A549 (cell line): ENCODE data around the gene GPATCH2. TPM values are rescaled to one million over a fixed set of nuclear protein-coding genes. Genes with fewer than 3 reads are reported as not detected.

Experiments
- ATAC-seq, 2 experiments: fragments of 200-7000 bp in 1 of 2; fragments of >200 bp in 1 of 2; cut with Nextera tagmentation in 1 of 2; cut with Tn5 transposase in 1 of 2; 3 replicates each; pipeline versions ENCODE4 v1.8.0 to v1.9.1; 2018 to 2020; ENCODE audit warnings: mild to moderate bottlenecking in 1 of 2, moderate library complexity in 1 of 2
- CTCF ChIA-PET: fragments of 300-600 bp; sonication (Branson Sonifier 250); formaldehyde crosslinking; extraction: SDS; loops from one replicate; lab custom pipeline; 2021; ENCODE audit warnings: antibody characterized with exemption, inconsistent platforms; lab: Yijun Ruan, JAX
- POLR2A ChIA-PET: fragments of 350-600 bp; formaldehyde crosslinking; extraction: SDS; loops from one replicate; lab custom pipeline; 2021; ENCODE audit warnings: antibody characterized with exemption, inconsistent platforms; lab: Yijun Ruan, JAX
- DNase-seq, 2 experiments: peaks; one replicate each; pipeline versions ENCODE4 v3.0.0 to v3.0.0-alpha.2; 2011 to 2016; ENCODE audit warnings: low read depth in 1 of 2, low spot score in 1 of 2
- FAIRE-seq: peaks from 2 replicates; lab custom pipeline; 2011; peaks lifted over from hg19 to GRCh38; lab: Jason Lieb, UNC
- H3K27ac ChIP-seq, 2 experiments: fragments of >200 bp; sonication (Bioruptor Twin); formaldehyde crosslinking; 3 replicates each; pipeline ENCODE4 v1.5.1; 2016 to 2017
- H3K4me1 ChIP-seq: fragments of >200 bp; sonication (Bioruptor Twin); formaldehyde crosslinking; 3 replicates; pipeline ENCODE4 v1.6.1; 2016
- H3K4me2 ChIP-seq: fragments of >200 bp; sonication (Bioruptor Twin); formaldehyde crosslinking; 3 replicates; pipeline ENCODE4 v1.6.1; 2016
- H3K4me3 ChIP-seq: fragments of >200 bp; sonication (Bioruptor Twin); formaldehyde crosslinking; 3 replicates; pipeline ENCODE4 v1.5.1; 2016
- H3K9me3 ChIP-seq: fragments of >200 bp; sonication (Bioruptor Twin); formaldehyde crosslinking; 3 replicates; pipeline ENCODE4 v1.6.1; 2016
- BCL3 ChIP-seq: fragments of >200 bp; sonication (Bioruptor Twin); formaldehyde crosslinking; IDR thresholded peaks from 3 replicates; pipeline ENCODE4 v1.6.1; 2016
- BHLHE40 ChIP-seq: IDR thresholded peaks from 2 replicates; pipeline ENCODE4 v1.6.1; 2012; ENCODE audit warnings: low read depth, low read length, inconsistent platforms
- EP300 ChIP-seq, 2 experiments: fragments of >200 bp; sonication (Bioruptor Twin); formaldehyde crosslinking; IDR thresholded peaks; 2 replicates in 1 of 2; 3 replicates in 1 of 2; pipeline ENCODE4 v1.6.1; 2016 to 2017
- FOSL2 ChIP-seq, 2 experiments: fragments of 450-650 bp in 1 of 2; fragments of >200 bp in 1 of 2; sonication (Bioruptor Twin) in 1 of 2; formaldehyde crosslinking; IDR thresholded peaks; 2 replicates each; pipeline versions ENCODE4 v1.5.0 to v1.6.1; 2016 to 2020; ENCODE audit warnings: mild to moderate bottlenecking in 1 of 2, moderate library complexity in 1 of 2
- HMGXB4 ChIP-seq: fragments of 250-450 bp; sonication (Bioruptor Pico); IDR thresholded peaks from 2 replicates; pipeline ENCODE4 v1.5.0; 2021; ENCODE audit warnings: mild to moderate bottlenecking, moderate library complexity, borderline replicate concordance
- HOXB5 ChIP-seq: fragments of 250-450 bp; sonication (Bioruptor Pico); IDR thresholded peaks from 2 replicates; pipeline ENCODE4 v1.5.0; 2020; ENCODE audit warnings: mild to moderate bottlenecking, moderate library complexity
- MAZ ChIP-seq: fragments of 150-350 bp; IDR thresholded peaks from 2 replicates; pipeline ENCODE4 v1.6.1; 2014; ENCODE audit warnings: antibody characterized with exemption, low read depth, low read length, borderline replicate concordance
- NR3C1 ChIP-seq: fragments of >200 bp; sonication (Bioruptor Twin); formaldehyde crosslinking; IDR thresholded peaks from 3 replicates; pipeline ENCODE4 v1.6.1; 2017
- PBX3 ChIP-seq: IDR thresholded peaks from 2 replicates; pipeline ENCODE4 v1.6.1; 2012
- PHF8 ChIP-seq: fragments of 200-600 bp; sonication (generic); IDR thresholded peaks from 2 replicates; pipeline ENCODE4 v1.6.1; 2016; ENCODE audit warnings: low read depth, mild to moderate bottlenecking, antibody characterized with exemption, moderate library complexity, borderline replicate concordance
- POLR2A ChIP-seq: IDR thresholded peaks from 2 replicates; pipeline ENCODE4 v1.6.1; 2012; ENCODE audit warnings: mild to moderate bottlenecking, low read length
- RAD21 ChIP-seq, 2 experiments: fragments of >200 bp in 1 of 2; sonication (Bioruptor Twin) in 1 of 2; formaldehyde crosslinking in 1 of 2; IDR thresholded peaks in 1 of 2; conservative IDR thresholded peaks in 1 of 2; 2 replicates in 1 of 2; 3 replicates in 1 of 2; pipeline ENCODE4 v1.6.1; 2012 to 2018; ENCODE audit warnings: inconsistent platforms in 1 of 2
- RARB ChIP-seq: fragments of 250-450 bp; sonication (Bioruptor Pico); IDR thresholded peaks from 2 replicates; pipeline ENCODE4 v1.8.0; 2021; ENCODE audit warnings: mild to moderate bottlenecking, moderate library complexity
- REST ChIP-seq: fragments of 200-600 bp; sonication (generic); IDR thresholded peaks from 2 replicates; pipeline ENCODE4 v1.6.1; 2016; ENCODE audit warnings: antibody characterized with exemption, mild to moderate bottlenecking, moderate library complexity
- RFX5 ChIP-seq: fragments of 450-650 bp; IDR thresholded peaks from 2 replicates; pipeline ENCODE4 v1.7.1; 2014; ENCODE audit warnings: antibody characterized with exemption, mild to moderate bottlenecking, moderate library complexity
- SMC3 ChIP-seq: fragments of >200 bp; sonication (Bioruptor Twin); formaldehyde crosslinking; IDR thresholded peaks from 3 replicates; pipeline ENCODE4 v1.6.1; 2018; ENCODE audit warnings: inconsistent platforms
- TFCP2L1 ChIP-seq: fragments of 250-450 bp; sonication (Bioruptor Pico); IDR thresholded peaks from 2 replicates; pipeline ENCODE4 v1.5.0; 2021; ENCODE audit warnings: mild to moderate bottlenecking
- ZFP36 ChIP-seq: fragments of 450-650 bp; IDR thresholded peaks from 2 replicates; pipeline ENCODE4 v1.6.1; 2014; ENCODE audit warnings: borderline replicate concordance; ENCODE audit not compliant: partially characterized antibody
- WGBS: methylation state at CpG from one replicate; pipeline ENCODE4 v1.1.6; 2017; ENCODE audit errors: missing lambda C conversion rate; 5-methylcytosine and 5-hydroxymethylcytosine counted together
- polyA plus RNA-seq, 4 experiments: library from polyadenylated mRNA; depleted of rRNA in 3 of 4; stranded (reverse); fragments of >200 nt; fragmentation: RNase III in 1 of 4; extraction: RNeasy Plus Mini Kit Qiagen cat#74134 plus additional on column Dnase treatment in 1 of 4; gene quantifications; 2 replicates in 3 of 4; 3 replicates in 1 of 4; pipeline ENCODE4 v1.2.3, GENCODE V29; 2011 to 2017
- TF ChIP-seq, protein P1 (sequence below): fragments of 150-350 bp; IDR thresholded peaks from 2 replicates; pipeline ENCODE4 v1.6.1; 2014; ENCODE audit warnings: low read depth, mild to moderate bottlenecking, low read length

The GPATCH2 gene
- polyA plus RNA-seq, 2 of the 4 experiments (the other 2 are of a cell fraction) = 10.8 to 18.6 TPM

DNA sequence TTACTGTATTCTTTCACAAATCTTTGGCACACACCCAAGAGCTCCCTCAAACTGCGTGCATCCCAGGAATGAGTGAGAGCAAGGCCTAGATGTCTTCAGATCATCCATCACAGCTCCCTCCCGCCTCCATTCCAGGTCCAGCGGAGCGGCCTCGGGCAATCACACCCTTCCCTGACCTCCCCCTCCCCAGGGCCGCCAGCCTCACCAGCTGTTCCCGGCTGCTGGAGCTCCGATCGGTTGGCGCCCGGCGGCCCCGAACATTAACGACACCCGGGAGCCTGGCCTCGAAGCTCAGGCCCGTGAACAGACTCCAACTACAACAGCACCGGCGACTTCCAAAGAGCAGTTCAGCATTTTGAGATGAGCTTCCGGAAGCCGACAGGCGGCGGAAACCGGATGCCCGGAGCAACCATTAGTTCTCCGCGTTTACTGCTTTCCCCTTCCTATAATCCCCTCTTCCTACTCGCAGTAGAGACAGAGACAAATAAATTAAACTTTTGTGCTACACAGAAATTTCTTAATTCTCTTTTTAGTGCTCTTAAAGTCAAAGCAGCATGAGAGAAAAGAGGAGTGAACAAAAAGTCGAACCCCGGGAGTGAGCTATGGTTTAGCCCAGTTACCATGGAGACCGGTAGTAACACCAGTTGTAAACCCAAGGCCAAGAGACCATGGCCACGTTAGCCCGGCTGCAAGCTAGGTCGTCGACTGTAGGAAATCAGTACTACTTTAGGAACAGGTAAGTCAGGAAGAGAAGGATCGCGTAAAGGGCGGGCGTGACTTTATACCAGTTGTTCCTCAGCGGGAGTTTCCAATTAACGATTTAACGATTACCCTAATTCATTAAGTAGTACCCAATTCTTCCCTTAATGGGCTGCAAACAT is at the start of gene GPATCH2, which contains the start of gene SPATA17 (continued):
- TF ChIP-seq RAD21 (conservative IDR thresholded peaks at IDR 0.05 in 1 of 2, IDR thresholded peaks at IDR 0.05 in 1 of 2) = no peak
- peak; percentile 92 for TF ChIP-seq PHF8
- no peak for TF ChIP-seq NR3C1
- 0 out of 3 replicates have a peak, but pooled peaks have one; percentile 3 for TF ChIP-seq SMC3
- no peak for TF ChIP-seq MAZ
- peak; percentile 9 for TF ChIP-seq ZFP36

DNA sequence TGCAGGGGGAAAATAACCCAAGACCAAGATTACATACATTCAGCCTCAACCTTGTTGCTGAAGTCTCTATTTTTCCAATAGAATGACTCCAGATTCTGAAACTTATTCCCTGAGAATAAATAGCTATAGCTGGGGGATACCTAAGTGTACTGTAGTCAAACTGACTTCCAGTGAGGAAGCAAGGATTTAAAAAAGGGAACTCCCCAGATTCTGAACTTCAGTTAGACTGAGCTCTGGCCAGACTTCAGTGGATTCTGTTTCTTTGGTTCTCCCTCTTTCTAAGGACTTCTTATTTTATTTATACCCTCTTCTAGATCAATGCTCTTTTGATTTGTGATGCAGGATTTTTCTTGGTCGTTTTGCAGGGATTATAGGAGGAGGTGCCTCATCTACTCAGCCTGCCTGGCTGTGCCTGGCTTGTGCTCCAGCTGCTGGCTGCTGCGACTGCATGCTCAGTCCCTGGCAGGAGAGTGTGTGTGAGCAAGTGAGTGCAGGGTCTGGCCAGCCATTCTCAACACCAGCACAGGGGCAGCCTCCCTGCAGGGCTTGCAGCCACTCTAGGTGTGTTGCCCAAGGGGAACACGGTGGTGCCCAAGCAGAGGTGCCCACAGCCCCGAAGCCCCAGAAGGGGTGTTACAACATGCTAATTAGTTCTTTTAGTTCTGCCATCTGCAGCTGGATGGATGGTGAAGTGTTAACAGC is 43.3 kb upstream of the GPATCH2 start:
- DNase-seq (no peak), FAIRE-seq (no peak), ATAC-seq (no peak)
- TF ChIP-seq, protein P1, sequence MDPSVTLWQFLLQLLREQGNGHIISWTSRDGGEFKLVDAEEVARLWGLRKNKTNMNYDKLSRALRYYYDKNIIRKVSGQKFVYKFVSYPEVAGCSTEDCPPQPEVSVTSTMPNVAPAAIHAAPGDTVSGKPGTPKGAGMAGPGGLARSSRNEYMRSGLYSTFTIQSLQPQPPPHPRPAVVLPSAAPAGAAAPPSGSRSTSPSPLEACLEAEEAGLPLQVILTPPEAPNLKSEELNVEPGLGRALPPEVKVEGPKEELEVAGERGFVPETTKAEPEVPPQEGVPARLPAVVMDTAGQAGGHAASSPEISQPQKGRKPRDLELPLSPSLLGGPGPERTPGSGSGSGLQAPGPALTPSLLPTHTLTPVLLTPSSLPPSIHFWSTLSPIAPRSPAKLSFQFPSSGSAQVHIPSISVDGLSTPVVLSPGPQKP = no peak
- TF ChIP-seq POLR2A = no peak
- TF ChIP-seq PBX3 = no peak
- TF ChIP-seq REST = no peak
- TF ChIP-seq HOXB5 (CRISPR knock-in tag) = no peak
- no peak for TF ChIP-seq BCL3
- no peak for TF ChIP-seq TFCP2L1 (CRISPR knock-in tag)
- TF ChIP-seq BHLHE40 = no peak
- no peak overlapping the region for H3K4me2 ChIP-seq
- 44% methylated on average over 4 of the region's 4 CpGs for WGBS
- no peaks in the 10 kb centered on the region for H3K4me1 ChIP-seq
- no peak overlapping the region for H3K27ac ChIP-seq
- H3K9me3 ChIP-seq = no peaks in the 10 kb centered on the region
- no peak overlapping the region for H3K4me3 ChIP-seq
- ChIA-PET CTCF (interaction anchor here (0.6 to 1.5 kb wide), 3 partner anchors 13 to 920 kb away, joined by 3 to 5 read pairs (median 4); no protein-coding TSS in a partner anchor), POLR2A (no interaction called here)

GRCh38 chr1:217673387-217673786 is 42.5 kb upstream of the GPATCH2 start:
- Histone ChIP-seq H3K4me1 (no peaks in the 10 kb centered on the region), H3K4me2 (no peak overlapping the region), H3K27ac (no peak overlapping the region), H3K9me3 (no peaks in the 10 kb centered on the region), H3K4me3 (no peak overlapping the region)
- FAIRE-seq = no peak
- POLR2A ChIA-PET = no interaction called here
- CTCF ChIA-PET = interaction anchor here (0.6 to 1.5 kb wide), 2 partner anchors 72 to 919 kb away, joined by 3 to 4 read pairs; no protein-coding TSS in a partner anchor
- no peak for DNase-seq
- WGBS = 63% methylated on average over 2 of the region's 2 CpGs
- ATAC-seq = no peak
- TF ChIP-seq HOXB5 (CRISPR knock-in tag) (no peak), EP300 (IDR thresholded peaks at IDR 0.05) (no peak), SMC3 (no peak), RFX5 (no peak), POLR2A (no peak), RARB (no peak), HMGXB4 (CRISPR knock-in tag) (no peak), FOSL2 (IDR thresholded peaks at IDR 0.05) (no peak), FOSL2 (CRISPR knock-in tag; IDR thresholded peaks at IDR 0.05) (no peak), ZFP36 (no peak)
